GM21526 (cell line): ENCODE results near the gene SP1.
"Not testable (repeated sequence)": the region's sequence is repeated elsewhere in the genome, so short reads cannot be mapped to it uniquely, and the experiment has no call there.

Experiments
- ATAC-seq: cut with Tn5 transposase; IDR thresholded peaks from one replicate; pipeline ENCODE4 v1.9.1; 2021; ENCODE audit warnings: moderate library complexity; ENCODE audit not compliant: unreplicated experiment, low FRiP score

The SP1 gene

DNA sequence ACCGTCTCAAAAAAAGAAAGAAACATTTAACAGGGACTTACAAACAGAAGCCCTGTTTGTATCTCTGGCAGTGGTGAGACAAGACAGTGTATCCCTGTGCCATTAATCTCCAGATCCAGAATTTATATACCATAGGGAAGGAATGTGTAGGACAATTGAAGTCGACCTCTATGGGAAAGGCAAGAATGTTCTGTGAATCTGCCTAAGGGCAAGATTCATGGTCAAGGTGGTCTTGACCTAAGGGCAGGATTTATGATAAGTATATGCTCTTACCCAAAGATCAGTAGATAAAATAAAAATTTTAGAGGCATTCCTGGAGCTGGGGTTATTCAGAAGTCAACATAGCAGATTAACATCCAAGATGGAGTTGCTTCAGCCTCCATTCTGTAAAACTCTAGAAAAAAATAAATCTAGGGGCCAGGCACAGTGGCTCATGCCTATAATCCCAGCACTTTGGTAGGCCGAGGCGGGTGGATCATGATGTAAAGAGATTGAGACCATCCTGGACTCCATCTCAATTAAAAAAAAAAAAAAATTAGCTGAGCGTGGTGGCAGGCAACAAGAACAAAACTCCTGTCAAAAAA is 21.0 kb upstream of the SP1 start:
- no peak for ATAC-seq

DNA sequence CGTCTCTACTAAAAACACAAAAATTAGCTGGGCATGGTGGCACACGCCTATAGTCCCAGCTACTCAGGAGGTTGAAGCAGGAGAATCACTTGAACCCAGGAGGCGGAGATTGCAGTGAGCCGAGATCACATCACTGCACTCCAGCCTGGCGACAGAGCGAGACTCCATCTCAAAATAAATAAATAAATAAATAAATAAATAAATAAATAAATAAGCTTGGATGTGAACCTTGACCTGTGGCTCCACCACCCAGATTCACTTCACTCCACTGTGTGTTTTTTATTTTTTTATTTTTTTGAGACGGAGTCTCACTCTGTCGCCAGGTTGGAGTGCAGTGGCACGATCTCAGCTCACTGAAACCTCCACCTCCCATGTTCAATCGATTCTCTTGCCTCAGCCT is 18.3 kb upstream of the SP1 start:
- not testable (repeated sequence) for ATAC-seq

DNA sequence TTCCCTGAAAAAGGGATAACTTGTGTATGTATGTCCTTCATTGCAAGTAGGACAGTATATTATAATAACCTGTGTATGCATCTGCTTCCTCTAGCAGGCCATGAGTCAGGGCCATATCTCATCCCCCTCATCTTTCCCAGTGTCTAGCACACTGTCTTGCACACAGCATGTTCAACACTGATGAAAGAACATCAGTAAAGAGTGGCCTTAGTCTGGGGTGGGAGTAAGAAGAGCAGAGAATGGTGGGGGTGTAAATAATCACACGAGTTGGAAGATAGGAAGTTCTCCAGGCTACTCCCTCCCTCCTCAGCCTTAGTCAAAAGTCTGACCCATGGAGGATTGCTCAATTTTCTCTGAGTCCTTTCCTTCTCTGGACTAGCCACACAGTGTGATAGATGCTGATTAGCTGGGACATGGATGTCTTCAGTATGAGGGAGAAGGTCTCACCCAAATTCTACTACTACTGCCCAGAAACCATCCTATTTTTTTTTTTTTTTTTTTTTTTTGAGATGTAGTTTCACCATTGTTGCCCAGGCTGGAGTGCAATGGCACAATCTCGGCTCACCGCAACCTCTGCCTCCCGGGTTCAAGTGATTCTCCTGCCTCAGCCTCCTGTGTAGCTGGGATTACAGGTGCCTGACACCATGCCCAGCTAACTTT is 14.6 kb upstream of the SP1 start:
- no peak for ATAC-seq

DNA sequence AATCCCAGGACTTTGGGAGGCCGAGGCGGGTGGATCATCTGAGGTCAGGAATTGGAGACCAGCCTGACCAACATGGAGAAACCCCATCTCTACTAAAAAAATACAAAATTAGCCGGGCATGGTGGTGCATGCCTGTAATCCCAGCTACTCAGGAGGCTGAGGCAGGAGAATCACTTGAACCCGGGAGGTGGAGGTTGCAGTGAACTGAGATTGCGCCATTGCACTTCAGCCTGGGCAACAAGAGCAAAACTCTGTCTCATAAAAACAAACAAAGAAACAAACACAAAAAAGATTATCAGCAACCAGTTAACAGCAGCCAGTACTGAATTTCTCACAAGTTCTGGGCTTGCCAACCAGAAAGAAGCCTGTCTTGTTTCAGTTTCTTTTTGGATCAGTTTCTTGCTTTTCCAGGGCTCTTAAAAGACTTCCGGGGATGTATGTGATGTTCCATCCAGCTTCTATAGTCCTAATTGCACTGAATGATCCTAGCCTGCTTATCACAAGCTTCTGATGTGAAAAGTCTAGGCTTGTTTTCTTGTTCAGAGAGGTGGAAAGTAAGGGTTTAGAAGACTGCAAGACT is 6.3 kb upstream of the SP1 start:
- ATAC-seq: not testable (repeated sequence)

DNA sequence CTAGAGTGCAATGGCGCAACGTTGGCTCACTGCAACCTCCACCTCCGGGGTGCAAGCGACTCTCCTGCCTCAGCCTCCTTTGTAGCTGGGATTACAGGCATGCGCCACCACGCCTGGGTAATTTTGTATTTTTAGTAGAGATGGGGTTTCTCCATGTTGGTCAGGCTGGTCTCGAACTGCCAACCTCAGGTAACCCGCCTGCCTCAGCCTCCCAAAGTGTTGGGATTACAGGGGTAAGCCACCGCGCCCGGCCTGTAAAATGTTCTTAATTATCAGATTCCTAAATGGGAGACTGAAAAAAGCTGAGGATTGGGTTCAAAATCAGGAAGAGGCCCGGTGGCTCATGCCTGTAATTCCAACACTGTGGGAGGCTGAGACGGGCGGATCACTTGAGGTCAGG is 5.7 kb upstream of the SP1 start:
- ATAC-seq: not testable (repeated sequence)

DNA sequence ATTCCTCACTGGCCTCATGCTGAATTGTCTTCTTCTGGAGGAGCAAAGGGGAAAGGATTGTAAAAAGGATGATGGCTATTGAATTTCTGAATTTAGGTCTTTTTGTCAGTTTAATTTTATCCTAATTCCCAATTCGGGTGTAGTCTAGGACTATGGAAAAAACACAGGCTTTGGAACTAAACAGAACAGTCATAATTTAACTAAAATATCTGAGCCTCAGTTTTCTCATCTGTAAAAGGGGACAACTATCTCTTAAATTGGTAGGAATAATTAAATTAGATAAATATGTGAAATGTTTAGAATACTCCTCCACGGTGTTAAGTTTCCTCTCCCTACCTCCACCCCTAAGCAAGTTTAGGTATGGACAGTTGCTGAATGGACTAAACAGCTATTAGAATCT is 3.2 kb upstream of the SP1 start:
- no peak for ATAC-seq

DNA sequence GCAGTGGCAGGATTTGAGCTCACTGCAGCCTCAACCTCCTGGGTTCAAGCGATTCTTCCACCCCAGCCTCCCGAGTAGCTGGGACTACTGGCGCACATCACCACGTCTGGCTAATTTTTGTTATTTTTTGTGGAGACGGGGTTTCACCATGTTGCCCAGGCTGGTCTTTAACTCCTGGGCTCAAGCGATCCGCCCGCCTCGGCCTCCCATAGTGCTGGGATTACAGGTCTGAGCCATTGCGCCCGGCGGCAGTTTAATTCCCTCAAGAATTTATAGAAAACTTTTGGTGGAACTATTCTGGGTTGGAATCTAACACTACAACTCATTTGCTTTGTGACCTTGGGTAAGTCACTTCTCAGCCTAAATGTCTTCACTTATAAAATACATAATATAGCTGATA is 1.8 kb upstream of the SP1 start:
- ATAC-seq: no peak

DNA sequence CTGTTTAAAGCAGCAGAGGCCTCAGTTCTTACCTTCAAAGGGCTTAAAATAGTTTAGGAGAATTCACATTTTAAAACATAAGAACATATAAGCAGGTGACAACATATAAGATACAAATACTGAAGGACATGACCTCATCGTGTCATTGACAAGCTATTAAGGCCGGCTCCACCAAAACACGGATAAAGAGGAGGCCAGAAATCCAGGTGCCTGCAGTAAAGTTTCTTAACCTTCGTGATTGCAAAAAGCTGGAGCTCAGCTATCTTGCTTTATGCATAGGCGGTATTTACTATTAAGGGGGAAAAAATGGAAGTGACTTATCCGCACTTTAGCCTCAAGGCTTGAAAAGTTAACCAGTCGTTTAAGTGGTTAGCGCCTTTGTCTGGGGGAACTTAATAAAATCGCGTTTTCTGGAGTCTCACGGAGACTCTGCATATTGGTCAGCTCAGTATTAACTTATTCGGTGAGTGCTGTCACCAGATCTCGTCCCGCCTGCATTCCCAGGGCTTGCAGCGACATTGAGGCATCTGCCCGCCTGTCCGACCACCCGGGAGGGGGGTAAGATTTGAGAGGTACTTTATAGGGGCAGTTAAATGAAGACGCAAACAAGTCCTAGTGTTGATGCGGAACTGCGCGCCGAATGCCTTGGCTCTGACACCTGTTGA is 1.1 kb upstream of the SP1 start:
- no peak for ATAC-seq

DNA sequence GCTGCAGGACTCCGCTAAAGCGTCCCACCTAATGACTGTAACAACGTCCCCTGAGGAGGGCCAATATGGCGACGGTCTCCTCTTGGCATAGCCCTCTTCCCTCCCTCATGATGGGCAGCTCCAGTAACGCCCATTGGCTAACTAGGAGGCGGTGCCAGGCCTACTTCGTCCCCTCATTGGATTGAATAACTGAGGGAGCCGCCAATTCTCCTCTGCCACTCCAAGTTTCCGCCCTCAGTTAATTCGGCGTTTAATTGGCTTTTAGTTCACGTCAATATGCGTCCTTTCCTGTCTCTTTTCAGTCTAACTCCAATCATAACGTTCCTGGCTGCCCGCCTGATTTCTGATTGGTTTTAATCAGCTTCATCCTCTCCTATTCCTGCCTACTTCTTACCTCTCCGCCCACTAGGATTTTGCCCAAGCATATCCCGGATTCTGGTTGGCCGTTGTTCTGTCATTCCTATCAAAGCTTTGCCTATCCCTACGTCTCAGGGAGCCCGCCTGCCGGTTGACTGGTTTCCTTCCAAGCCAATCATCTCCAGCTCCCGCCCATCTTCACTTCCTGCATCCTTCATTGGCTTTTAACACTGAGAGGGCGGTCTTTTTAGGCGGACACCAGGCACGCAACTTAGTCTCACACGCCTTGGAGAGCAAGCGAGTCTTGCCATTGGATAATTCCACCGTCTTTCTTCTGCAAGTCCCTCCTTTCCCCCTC is 430 bp upstream of the SP1 start:
- ATAC-seq: peak; percentile 76

DNA sequence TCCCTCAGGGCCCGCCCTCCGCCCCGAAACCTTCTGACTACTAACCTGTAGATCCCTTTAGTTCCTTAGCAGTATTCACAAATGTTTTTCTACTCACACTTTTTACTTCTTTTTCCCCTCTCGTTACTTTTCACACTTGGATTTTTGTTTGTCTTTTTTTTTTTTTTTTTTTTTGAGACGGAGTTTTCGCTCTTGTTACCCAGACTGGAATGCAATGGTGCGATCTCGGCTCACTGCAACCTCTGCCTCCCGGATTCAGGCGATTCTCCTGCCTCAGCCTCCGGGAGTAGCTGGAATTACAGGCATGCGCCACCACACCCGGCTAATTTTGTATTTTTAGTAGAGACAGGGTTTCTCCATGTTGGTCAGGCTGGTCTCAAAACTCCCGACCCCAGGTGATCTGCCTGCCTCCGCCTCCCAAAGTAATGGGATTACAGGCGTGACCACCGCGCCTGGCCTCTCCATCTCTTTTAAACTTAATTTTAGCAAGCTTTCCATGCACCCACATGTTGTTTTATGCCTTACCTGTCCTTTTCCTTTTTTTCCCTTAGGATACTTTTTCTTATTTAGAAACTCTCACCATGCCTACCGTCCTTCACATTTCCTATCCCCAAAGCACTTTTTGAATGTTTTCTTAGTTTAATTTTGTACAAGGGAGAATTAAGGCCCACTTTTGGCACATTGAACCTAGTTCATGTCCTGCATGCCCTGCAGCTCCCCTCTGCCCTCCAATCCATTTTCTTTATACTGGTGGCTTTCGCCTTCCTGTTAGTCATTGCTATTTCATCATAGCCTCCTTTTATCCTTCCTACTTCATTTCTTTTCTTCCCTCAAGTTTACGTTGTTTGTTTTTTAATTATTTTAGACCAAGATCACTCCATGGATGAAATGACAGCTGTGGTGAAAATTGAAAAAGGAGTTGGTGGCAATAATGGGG is 1.1 kb downstream of the SP1 start:
- no peak for ATAC-seq

DNA sequence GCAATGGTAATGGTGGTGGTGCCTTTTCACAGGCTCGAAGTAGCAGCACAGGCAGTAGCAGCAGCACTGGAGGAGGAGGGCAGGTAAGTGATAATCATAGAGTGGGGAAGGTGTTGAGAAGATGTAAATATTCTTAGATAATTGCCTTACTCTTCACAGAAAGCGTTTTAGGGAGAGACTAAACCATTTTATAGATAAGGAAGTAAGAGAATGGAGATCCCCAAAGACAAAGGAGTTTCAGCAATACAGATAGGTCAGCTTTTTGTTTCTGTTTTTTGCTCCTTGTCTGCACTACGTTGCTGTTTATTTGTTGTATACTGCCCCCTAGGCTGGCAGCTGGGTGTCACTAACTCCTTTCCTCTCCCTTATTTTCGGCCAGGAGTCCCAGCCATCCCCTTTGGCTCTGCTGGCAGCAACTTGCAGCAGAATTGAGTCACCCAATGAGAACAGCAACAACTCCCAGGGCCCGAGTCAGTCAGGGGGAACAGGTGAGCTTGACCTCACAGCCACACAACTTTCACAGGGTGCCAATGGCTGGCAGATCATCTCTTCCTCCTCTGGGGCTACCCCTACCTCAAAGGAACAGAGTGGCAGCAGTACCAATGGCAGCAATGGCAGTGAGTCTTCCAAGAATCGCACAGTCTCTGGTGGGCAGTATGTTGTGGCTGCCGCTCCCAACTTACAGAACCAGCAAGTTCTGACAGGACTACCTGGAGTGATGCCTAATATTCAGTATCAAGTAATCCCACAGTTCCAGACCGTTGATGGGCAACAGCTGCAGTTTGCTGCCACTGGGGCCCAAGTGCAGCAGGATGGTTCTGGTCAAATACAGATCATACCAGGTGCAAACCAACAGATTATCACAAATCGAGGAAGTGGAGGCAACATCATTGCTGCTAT is 2.0 kb downstream of the SP1 start:
- ATAC-seq: no peak

DNA sequence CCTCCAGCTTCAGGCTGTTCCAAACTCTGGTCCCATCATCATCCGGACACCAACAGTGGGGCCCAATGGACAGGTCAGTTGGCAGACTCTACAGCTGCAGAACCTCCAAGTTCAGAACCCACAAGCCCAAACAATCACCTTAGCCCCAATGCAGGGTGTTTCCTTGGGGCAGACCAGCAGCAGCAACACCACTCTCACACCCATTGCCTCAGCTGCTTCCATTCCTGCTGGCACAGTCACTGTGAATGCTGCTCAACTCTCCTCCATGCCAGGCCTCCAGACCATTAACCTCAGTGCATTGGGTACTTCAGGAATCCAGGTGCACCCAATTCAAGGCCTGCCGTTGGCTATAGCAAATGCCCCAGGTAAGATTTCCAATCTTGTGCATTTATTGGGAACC is 3.3 kb downstream of the SP1 start:
- no peak for ATAC-seq

DNA sequence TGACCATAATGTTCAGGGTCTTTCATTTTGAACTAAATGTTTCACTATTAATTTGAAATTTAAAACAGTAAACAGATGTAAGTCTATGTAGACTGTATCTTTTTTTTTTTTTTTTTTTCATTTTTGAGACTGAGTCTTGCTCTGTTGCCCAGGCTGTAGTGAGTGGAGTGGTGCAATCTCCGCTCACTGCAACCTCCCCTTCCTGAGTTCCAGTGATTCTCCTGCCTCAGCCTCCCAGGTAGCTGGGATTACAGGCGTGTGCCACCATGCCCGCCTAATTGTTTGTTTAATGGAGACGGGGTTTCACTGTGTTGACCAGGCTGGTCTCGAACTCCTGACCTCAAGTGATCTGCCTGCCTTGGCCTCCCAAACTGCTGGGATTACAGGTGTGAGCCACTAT is 6.4 kb downstream of the SP1 start:
- not testable (repeated sequence) for ATAC-seq

DNA sequence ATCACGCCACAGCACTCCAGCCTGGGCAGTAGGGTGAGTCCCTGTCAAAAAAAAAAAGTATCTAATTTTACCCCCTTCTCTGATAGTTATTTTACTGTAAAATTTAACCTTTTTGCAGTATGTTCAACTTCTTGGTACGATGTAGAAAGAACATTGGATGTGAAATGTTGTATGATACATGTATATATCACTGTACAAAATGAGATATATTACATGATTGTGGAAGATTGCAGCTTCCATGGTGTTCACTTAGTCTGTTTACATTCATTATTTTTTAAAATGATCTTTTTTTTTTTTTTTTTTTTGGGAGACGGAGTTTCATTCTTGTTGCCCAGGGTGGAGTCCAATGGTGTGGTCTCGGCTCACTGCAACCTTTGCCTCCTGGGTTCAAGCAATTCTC is 9.0 kb downstream of the SP1 start:
- ATAC-seq: no peak

DNA sequence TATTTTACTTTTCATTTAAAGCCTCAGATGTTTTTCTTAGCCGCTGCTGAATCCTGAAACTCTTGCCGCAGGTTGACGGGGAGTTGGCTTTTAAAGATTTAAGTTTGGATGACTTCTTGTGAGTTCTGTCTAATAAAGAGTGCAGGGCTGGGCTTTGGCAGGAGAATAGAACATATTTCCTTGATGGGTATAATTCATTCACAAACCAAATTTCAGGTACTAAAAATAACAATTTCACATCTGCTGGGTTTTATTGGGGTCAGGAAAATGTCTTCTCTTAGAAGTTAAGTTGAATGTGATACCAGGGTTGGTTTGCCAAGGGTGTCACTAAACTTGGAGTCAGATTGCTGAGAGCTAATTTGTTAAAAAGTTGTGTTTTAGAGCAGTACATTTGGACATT is 9.7 kb downstream of the SP1 start:
- no peak for ATAC-seq

DNA sequence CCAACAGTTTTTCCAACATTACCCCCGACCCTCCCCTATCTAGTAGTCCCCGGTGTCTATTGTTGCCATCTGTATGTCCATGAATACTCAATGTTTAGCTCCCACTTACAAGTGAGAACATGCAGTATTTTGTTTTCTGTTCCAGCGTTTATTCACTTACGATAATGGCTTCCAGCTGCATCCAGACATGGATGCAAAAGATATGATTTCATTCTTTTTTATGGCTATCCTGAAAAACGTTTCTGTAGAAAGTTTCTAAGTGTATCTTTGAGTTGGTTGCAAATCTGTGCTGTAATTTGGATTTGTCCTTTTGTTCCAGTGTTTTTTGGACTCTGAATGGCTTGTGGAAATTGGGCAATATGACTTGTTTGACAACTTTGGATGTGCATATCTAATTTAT is 11.7 kb downstream of the SP1 start:
- ATAC-seq: no peak

DNA sequence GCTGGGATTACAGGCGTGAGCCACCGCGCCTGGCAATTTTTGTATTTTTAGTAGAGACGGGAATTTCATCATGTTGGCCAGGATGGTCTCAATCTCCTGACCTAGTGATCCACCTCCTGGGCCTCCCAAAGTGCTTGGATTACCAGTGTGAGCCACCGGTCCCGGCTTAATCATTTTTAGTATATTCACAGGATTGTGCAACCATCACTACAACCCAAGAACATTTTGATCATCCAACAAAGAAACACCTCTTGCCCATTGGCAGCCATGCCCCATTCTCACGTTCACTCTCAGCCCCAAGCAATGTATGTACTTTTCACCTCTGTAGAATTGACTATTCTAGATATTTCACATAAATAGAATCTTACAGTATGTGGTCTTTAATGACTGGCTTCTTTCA is 19.9 kb downstream of the SP1 start:
- ATAC-seq: no peak

DNA sequence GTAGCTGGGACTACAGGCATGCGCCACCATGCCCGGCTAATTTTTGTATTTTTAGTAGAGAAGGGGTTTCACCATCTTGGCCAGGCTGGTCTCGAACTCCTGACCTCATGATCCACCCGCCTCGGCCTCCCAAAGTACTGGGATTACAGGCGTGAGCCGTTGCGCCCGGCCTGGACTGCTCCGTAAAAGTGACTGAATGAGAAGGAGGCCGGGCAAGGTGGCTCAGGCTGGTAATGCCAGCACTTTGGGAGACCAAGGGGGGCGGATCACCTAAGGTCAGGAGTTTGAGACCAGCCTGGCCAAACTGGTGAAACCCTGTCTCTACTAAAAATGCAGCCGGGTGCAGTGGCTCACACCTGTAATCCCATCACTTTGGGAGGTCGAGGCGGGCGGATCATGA is 22.4 kb downstream of the SP1 start:
- ATAC-seq: not testable (repeated sequence)

DNA sequence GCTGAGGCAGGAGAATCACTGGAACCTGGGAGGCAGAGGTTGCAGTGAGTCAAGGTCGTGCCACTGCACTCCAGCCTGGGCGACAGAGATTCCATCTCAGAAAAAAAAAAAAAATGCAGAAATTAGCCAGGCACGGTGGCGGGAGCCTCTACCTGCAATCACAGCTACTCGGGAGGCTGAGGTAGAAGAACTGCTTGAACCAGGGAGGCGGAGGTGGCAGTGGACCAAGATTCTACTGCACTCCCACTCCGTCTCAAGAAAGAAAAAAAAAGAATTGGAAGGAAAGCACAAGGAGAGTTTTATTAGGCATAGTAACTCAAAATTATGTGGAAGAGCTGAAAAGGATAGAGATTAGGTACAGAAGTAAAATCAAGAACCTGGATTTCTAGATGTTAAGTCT is 22.9 kb downstream of the SP1 start:
- no peak for ATAC-seq
